Fibroblast of lung (primary cell): ENCODE data around the gene OXSR1.

Experiments used
- CTCF ChIP-seq, 2 donors: IDR thresholded peaks in 1 of 2; conservative IDR thresholded peaks in 1 of 2; 1 replicate in 1 of 2; 2 replicates in 1 of 2; pipeline ENCODE4 v1.5.1; 2011 to 2012; ENCODE audit warnings: low read length in 2 of 2, control low read depth in 1 of 2, inconsistent platforms in 1 of 2, low read depth in 1 of 2, mild to moderate bottlenecking in 1 of 2
- EZH2 ChIP-seq: IDR thresholded peaks from 2 replicates; pipeline ENCODE4 v1.5.1; 2012; ENCODE audit warnings: low read length, control low read depth, mild to moderate bottlenecking; ENCODE audit errors: missing control alignments

DNA sequence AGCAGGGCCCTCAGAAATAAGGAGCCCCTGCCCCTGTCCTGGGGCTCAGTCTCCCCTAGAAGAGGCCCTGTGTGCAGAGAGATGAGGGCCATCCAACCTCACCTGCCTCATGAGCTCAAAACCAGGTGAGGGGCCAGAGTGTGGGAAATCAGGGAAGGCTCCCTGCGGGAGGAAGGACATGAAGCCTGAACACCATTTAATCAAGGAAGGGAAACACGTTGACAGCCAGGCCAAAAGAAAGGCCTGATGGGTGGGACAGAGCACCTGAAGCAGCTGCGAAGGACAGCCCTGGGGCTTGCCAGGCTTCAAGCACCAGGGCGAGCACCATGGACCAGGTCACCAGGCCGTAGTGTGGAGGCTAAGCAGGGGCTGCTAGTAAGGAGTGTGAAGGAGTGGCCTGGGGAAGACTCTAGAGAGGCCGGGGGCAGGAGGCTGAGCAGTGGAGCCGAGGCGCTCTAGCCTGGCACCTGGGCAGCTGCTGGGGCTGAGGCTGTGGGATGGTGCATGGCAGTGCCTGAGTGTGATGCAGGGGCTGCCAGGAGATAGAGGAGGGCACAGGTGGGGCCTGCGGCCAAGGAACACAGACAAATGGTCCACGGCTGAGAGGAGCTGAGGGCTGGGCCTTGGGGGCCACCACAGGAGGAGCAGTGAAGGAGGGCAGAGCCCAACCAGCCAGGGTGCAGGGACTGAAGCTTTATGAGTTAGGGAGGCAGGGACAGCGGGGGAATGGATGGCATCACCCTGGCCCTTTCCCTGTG lies 44.5 kb upstream of the OXSR1 start:
- TF ChIP-seq CTCF (conservative IDR thresholded peaks at IDR 0.05 in 1 of 2, IDR thresholded peaks at IDR 0.05 in 1 of 2; ENCODE audit: low read depth in 1 of 2, low read length in 2 of 2) (no peak), EZH2 (no peak)
